ENCODE measurements around the gene ZC3H13. TPM values are rescaled to one million over a fixed set of nuclear protein-coding genes. Genes with fewer than 3 reads are reported as not detected.

Gene ZC3H13
- total and polyA plus RNA-seq, 2 of the 4 experiments (the other 2 are of a cell fraction), result 7.7 to 10.8 TPM

GRCh38 chr13:46012404-46012803, 40.1 kb downstream of the ZC3H13 start:
- peaks cover 9% of the 10 kb centered on the region for H3K36me3 ChIP-seq (ENCODE audit: control insufficient read depth, insufficient read depth, low read length)
- POLR2A ChIA-PET (ENCODE audit: unreplicated experiment), result no interaction called here
- H4K91ac ChIP-seq (ENCODE audit: insufficient read depth, low read depth, low read length), result no peak overlapping the region
- no peaks in the 10 kb centered on the region for H3K9me3 ChIP-seq (ENCODE audit: control insufficient read depth, insufficient read depth, low read length)
- H3K4me3 ChIP-seq (ENCODE audit: insufficient read depth, low read depth, low read length), result no peak overlapping the region
- no TSS peak for BruUV-seq (replicated peaks)
- no peak overlapping the region for H3K18ac ChIP-seq (ENCODE audit: low read depth, low read length)
- dilution Hi-C loops (cut with HindIII; ENCODE audit: low sequenced_read_pairs, unreplicated experiment) (no loop called here), intact Hi-C loops (cut with micrococcal nuclease) (no loop called here), in situ Hi-C loops (cut with MboI; ENCODE audit: low sequenced_read_pairs) (no loop called here)
- H4K5ac ChIP-seq (ENCODE audit: low read depth, low read length), result no peak overlapping the region
- no peak overlapping the region for H2BK5ac ChIP-seq (ENCODE audit: low read depth, low read length, poor library complexity, severe bottlenecking)
- CTCF ChIA-PET, result no interaction called here
- H3K9me1 ChIP-seq (ENCODE audit: insufficient read depth, low read length), result no peaks in the 10 kb centered on the region
- peaks cover 0 to 6% of the 10 kb centered on the region in 2 experiments; a peak in 1 of 4 replicates for H3K79me1 ChIP-seq (ENCODE audit: low read depth in 1 of 2, low read length in 2 of 2)
- TF ChIP-seq FOS (IDR thresholded peaks at IDR 0.05; ENCODE audit: low read depth, low read length) (no peak), CTCF (conservative IDR thresholded peaks at IDR 0.05; ENCODE audit: low read depth, low read length) (no peak), RFX5 (IDR thresholded peaks at IDR 0.05; ENCODE audit: low read depth, low read length) (no peak), MXI1 (IDR thresholded peaks at IDR 0.05; ENCODE audit: borderline replicate concordance, low read depth, low read length) (no peak), SMC3 (IDR thresholded peaks at IDR 0.05; ENCODE audit: low read depth, low read length) (no peak), CHD1 (IDR thresholded peaks at IDR 0.05; ENCODE audit: low read depth, low read length) (no peak), CEBPB (IDR thresholded peaks at IDR 0.05; ENCODE audit: low read depth, low read length) (no peak), USF2 (IDR thresholded peaks at IDR 0.05; ENCODE audit: low read depth, low read length) (no peak), MAZ (IDR thresholded peaks at IDR 0.05; ENCODE audit: borderline replicate concordance, low read depth, low read length) (no peak), POLR2A (IDR thresholded peaks at IDR 0.05; ENCODE audit: low read depth, low read length) (no peak), NFE2L2 (IDR thresholded peaks at IDR 0.05; ENCODE audit: low read depth, low read length) (no peak), RCOR1 (IDR thresholded peaks at IDR 0.05; ENCODE audit: insufficient replicate concordance, low read length) (no peak), MAFK (IDR thresholded peaks at IDR 0.05; ENCODE audit: low read depth, low read length) (no peak), RAD21 (IDR thresholded peaks at IDR 0.05; ENCODE audit: low read length) (no peak), BHLHE40 (IDR thresholded peaks at IDR 0.05; ENCODE audit: low read depth, low read length) (no peak), ELK1 (IDR thresholded peaks at IDR 0.05; ENCODE audit: borderline replicate concordance, low read depth, low read length) (no peak)
- H3K23ac ChIP-seq (ENCODE audit: low read depth, low read length), result no peak overlapping the region
- H2AFZ ChIP-seq (replicated peaks; ENCODE audit: low read length, poor library complexity), result no peak overlapping the region
- H3K27ac ChIP-seq (ENCODE audit: insufficient read depth, low read length), result no peak overlapping the region
- H2BK15ac ChIP-seq (ENCODE audit: low read depth, low read length), result no peak overlapping the region
- H3K56ac ChIP-seq (ENCODE audit: extremely low read depth, insufficient read depth, low read length), result no peak overlapping the region
- no peak overlapping the region for H3K14ac ChIP-seq (replicated peaks; ENCODE audit: low read depth, low read length)
- no peak overlapping the region for H3K9ac ChIP-seq (ENCODE audit: low read depth, low read length)
- no peak overlapping the region for H4K8ac ChIP-seq (ENCODE audit: low read depth in 2 of 2, low read length in 2 of 2)
- no peak overlapping the region for H3K4ac ChIP-seq (ENCODE audit: low read depth, low read length)
- no peak overlapping the region for H2AK9ac ChIP-seq (replicated peaks; ENCODE audit: low read depth, low read length, poor library complexity)
- ATAC-seq (ENCODE audit: low read depth) (no peak), DNase-seq (no peak)
- H2AK5ac ChIP-seq (ENCODE audit: low read depth, low read length), result no peak overlapping the region
- H2BK120ac ChIP-seq (ENCODE audit: low read depth, low read length), result no peak overlapping the region
- H2BK20ac ChIP-seq (ENCODE audit: low read depth, low read length), result no peak overlapping the region
- no peak overlapping the region for H3K4me2 ChIP-seq (ENCODE audit: low read depth, low read length)
- H3K27me3 ChIP-seq (ENCODE audit: control insufficient read depth, insufficient read depth, low read length), result no peaks in the 10 kb centered on the region
- no peaks in the 10 kb centered on the region for H3K4me1 ChIP-seq (ENCODE audit: control insufficient read depth, insufficient read depth, low read length)
- H4K20me1 ChIP-seq (ENCODE audit: insufficient read depth, low read length), result no peaks in the 10 kb centered on the region

All from IMR-90 (cell line).